Muscle layer of colon (tissue), 2 donors: Measurements from ENCODE around the gene HOXA13.
A peak's percentile ranks its signal among the peaks of the same experiment; 100 is the strongest.

ENCODE experiments used
- H3K27ac ChIP-seq: one replicate; pipeline ENCODE4 v1.7.0; 2013; ENCODE audit warnings: low read depth, mild to moderate bottlenecking, low read length, moderate library complexity
- H3K27me3 ChIP-seq, 2 donors: one replicate each; pipeline ENCODE4 v1.7.0; 2013; ENCODE audit warnings: low read length in 2 of 2, mild to moderate bottlenecking in 2 of 2; ENCODE audit not compliant: insufficient read depth in 2 of 2, control insufficient read depth in 1 of 2
- H3K36me3 ChIP-seq: one replicate; pipeline ENCODE4 v1.7.0; 2013; ENCODE audit warnings: mild to moderate bottlenecking, low read length; ENCODE audit not compliant: insufficient read depth
- H3K4me1 ChIP-seq: one replicate; pipeline ENCODE4 v1.7.0; 2013; ENCODE audit warnings: mild to moderate bottlenecking, low read length; ENCODE audit not compliant: insufficient read depth
- H3K4me3 ChIP-seq, 2 donors: one replicate each; pipeline ENCODE4 v1.7.0; 2013; ENCODE audit warnings: low read length in 2 of 2, low read depth in 1 of 2, mild to moderate bottlenecking in 1 of 2, moderate library complexity in 1 of 2
- H3K9ac ChIP-seq: one replicate; pipeline ENCODE4 v1.7.0; 2013; ENCODE audit warnings: low read length
- H3K9me3 ChIP-seq: one replicate; pipeline ENCODE4 v1.7.0; 2013; ENCODE audit warnings: mild to moderate bottlenecking, low read length
- donor health status: abdominal sarcoma.
- donor health status: Adenocarcinoma of cecum.

The HOXA13 gene

GRCh38 chr7:27194686-27195379 is 5.1 kb downstream of the HOXA13 start:
- Histone ChIP-seq H3K36me3 (no peaks in the 10 kb centered on the region), H3K27me3 (peaks cover 12 to 23% of the 10 kb centered on the region in 2 donors), H3K27ac (peak overlapping the region; percentile 97), H3K4me3 (peak overlapping the region; percentile 9 to 92), H3K9me3 (no peaks in the 10 kb centered on the region), H3K9ac (peak overlapping the region; percentile 94), H3K4me1 (peaks cover 15% of the 10 kb centered on the region)

GRCh38 chr7:27194002-27194352 is 5.9 kb downstream of the HOXA13 start:
- Histone ChIP-seq H3K36me3 (no peaks in the 10 kb centered on the region), H3K4me1 (peaks cover 20% of the 10 kb centered on the region), H3K9ac (peak overlapping the region; percentile 94), H3K27ac (peak overlapping the region; percentile 97), H3K9me3 (no peaks in the 10 kb centered on the region), H3K4me3 (peak overlapping the region; percentile 75 to 92), H3K27me3 (peaks cover 12 to 20% of the 10 kb centered on the region in 2 donors)

- H3K27ac ChIP-seq = peak overlapping the region; percentile 97
- H3K4me1 ChIP-seq = peaks cover 20% of the 10 kb centered on the region
- H3K4me3 ChIP-seq = peak overlapping the region; percentile 75 to 92
- H3K27me3 ChIP-seq = peaks cover 13 to 15% of the 10 kb centered on the region in 2 donors
- H3K9ac ChIP-seq = peak overlapping the region; percentile 94
- H3K36me3 ChIP-seq = no peaks in the 10 kb centered on the region
- H3K9me3 ChIP-seq = no peaks in the 10 kb centered on the region
These were observed 6.4 kb downstream of the HOXA13 start for GRCh38 chr7:27193335-27194001.

- peaks cover 20% of the 10 kb centered on the region for H3K4me1 ChIP-seq
- no peaks in the 10 kb centered on the region for H3K36me3 ChIP-seq
- H3K9me3 ChIP-seq = no peaks in the 10 kb centered on the region
- H3K27ac ChIP-seq = peak overlapping the region; percentile 97
- H3K27me3 ChIP-seq = peaks cover 9 to 12% of the 10 kb centered on the region in 2 donors
- peak overlapping the region; percentile 75 to 92 for H3K4me3 ChIP-seq
- peak overlapping the region; percentile 94 for H3K9ac ChIP-seq
These were observed 7.2 kb downstream of the HOXA13 start for GRCh38 chr7:27192546-27193334.

GRCh38 chr7:27191833-27192545 is 7.9 kb downstream of the HOXA13 start:
- Histone ChIP-seq H3K27ac (peak overlapping the region; percentile 97), H3K9me3 (no peaks in the 10 kb centered on the region), H3K36me3 (no peaks in the 10 kb centered on the region), H3K27me3 (peaks cover 5 to 12% of the 10 kb centered on the region in 2 donors), H3K4me1 (peaks cover 22% of the 10 kb centered on the region), H3K4me3 (peak overlapping the region; percentile 75 to 92), H3K9ac (peak overlapping the region; percentile 94)

GRCh38 chr7:27191161-27191731 is 8.6 kb downstream of the HOXA13 start:
- Histone ChIP-seq H3K9me3 (no peaks in the 10 kb centered on the region), H3K4me1 (peaks cover 26% of the 10 kb centered on the region), H3K27me3 (peaks cover 5 to 12% of the 10 kb centered on the region in 2 donors), H3K4me3 (peak overlapping the region; percentile 75 to 92), H3K9ac (peak overlapping the region; percentile 94), H3K36me3 (no peaks in the 10 kb centered on the region), H3K27ac (peak overlapping the region; percentile 97)

- H3K27me3 ChIP-seq = peaks cover 5 to 12% of the 10 kb centered on the region in 2 donors
- H3K27ac ChIP-seq = peak overlapping the region; percentile 97
- peaks cover 26% of the 10 kb centered on the region for H3K4me1 ChIP-seq
- no peaks in the 10 kb centered on the region for H3K9me3 ChIP-seq
- H3K9ac ChIP-seq = peak overlapping the region; percentile 94
- H3K4me3 ChIP-seq = peak overlapping the region; percentile 75 to 92
- no peaks in the 10 kb centered on the region for H3K36me3 ChIP-seq
These were observed 9.7 kb downstream of the HOXA13 start for GRCh38 chr7:27189997-27190748.

- no peaks in the 10 kb centered on the region for H3K36me3 ChIP-seq
- H3K27me3 ChIP-seq = peaks cover 5 to 12% of the 10 kb centered on the region in 2 donors
- peak overlapping the region; percentile 66 to 92 for H3K4me3 ChIP-seq
- peak overlapping the region; percentile 97 for H3K27ac ChIP-seq
- H3K4me1 ChIP-seq = peaks cover 26% of the 10 kb centered on the region
- no peaks in the 10 kb centered on the region for H3K9me3 ChIP-seq
- H3K9ac ChIP-seq = peak overlapping the region; percentile 94
These were observed 10.4 kb downstream of the HOXA13 start for GRCh38 chr7:27189295-27189996.

GRCh38 chr7:27188386-27189294 is 11.3 kb downstream of the HOXA13 start:
- Histone ChIP-seq H3K27ac (peak overlapping the region; percentile 97), H3K9me3 (no peaks in the 10 kb centered on the region), H3K36me3 (no peaks in the 10 kb centered on the region), H3K4me1 (peaks cover 26% of the 10 kb centered on the region), H3K27me3 (peaks cover 5 to 12% of the 10 kb centered on the region in 2 donors), H3K4me3 (peak overlapping the region; percentile 66 to 92), H3K9ac (peak overlapping the region; percentile 98)
